DMS153 treated with DMSO at 0.1 percent for 48 hours (cell line): Measurements from ENCODE around the gene ENKD1.

ENCODE experiments used
- DNase-seq: peaks from one replicate; lab custom pipeline; 2025; ENCODE audit not compliant: unreplicated experiment; lab: John Stamatoyannopoulos, UW

ENKD1 gene

GRCh38 chr16:67679935-67680897, 13.7 kb upstream of the ENKD1 start:
- no peak for DNase-seq

DNA sequence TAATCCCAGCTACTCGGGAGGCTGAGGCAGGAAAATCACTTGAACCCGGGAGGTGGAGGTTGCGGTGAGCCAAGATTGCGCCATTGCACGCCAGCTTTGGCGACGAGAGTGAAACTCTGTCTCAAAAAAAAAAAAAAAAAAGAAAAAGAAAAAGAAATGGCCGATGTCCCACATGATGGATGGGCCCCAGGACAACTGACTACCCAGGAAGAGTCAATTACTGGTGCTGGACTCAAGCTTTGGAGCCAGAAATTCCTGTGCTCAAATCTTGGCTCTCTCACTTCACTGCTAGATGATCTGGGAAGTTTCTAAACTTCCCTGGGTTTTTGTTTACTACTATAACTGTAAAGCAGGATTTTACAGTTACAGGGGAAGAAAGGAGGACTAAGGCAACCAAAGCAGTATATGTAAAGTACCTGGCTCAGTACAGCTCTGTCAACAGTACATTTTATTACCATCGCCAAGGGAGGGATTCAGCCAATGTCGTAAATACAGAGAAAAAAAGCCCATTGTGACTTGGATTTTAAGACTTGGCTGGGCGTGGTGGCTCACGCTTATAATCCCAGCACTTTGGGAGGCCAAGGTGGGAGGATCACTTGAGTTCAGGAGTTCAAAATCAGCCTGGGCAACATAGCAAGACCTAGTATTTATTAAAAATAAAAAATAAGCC, 11.9 kb upstream of the ENKD1 start:
- no peak for DNase-seq

DNA sequence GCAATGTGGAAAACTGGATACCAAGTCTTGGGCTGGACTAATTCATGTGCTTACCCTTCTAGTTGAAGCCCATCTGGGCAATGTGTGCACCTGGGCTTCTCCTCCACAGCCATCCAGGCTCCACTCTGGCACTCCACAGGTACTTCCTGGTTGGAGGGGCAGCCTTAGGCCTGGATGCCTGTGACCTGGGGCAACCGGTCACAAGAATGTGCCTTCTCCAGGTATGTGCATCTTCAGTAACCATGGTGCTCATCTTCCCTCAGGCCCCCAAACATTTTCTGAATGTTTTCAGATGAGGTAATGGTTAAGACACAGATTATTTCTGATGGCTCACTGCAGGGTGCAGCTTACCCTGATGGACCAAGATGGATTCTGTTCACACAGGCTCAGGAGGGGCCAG, 11.2 kb upstream of the ENKD1 start:
- no peak for DNase-seq

GRCh38 chr16:67676939-67677338, 10.4 kb upstream of the ENKD1 start:
- DNase-seq, result no peak

- DNase-seq, result no peak
These were observed 10.0 kb upstream of the ENKD1 start for GRCh38 chr16:67676516-67676915.

GRCh38 chr16:67675999-67676398, 9.4 kb upstream of the ENKD1 start:
- DNase-seq, result no peak

GRCh38 chr16:67675579-67675935, 9.0 kb upstream of the ENKD1 start:
- no peak for DNase-seq

DNA sequence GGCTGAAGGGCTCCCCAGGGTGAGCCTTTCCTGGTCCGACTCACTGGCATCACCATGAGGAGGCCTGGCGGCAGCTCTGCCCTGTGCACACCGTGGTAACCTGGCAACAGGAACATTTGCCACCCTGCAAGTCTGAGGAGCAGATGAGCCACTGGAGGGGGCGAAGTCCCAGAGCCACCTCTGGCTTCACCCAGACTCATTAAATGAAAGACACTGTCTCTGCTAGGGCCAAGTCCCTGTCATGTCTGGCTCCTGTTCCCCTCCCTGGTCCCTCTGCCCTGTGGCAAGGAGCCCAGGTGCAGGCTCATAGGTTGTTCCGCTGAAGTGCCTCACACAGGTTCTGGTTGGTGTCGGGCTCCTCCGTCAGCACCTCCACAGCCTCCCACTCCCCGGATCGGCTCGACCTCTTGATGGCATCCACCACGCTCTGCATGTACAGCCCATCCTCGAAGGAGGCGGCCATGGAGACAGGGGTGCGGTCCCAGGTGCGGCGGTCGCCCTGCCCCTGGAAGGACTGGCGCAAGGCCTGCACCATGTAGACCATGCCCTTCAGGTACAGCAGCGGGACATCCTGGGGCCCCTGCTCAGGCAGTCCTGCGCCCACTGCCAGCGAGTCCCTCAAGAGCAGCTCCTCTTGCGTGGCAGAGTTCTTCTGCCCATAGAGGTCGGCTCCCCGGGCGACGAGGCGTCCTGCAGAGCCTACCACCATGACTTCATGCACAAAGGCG, 8.5 kb upstream of the ENKD1 start:
- peak; percentile 47 for DNase-seq

GRCh38 chr16:67673712-67674580, 7.4 kb upstream of the ENKD1 start:
- peak; percentile 71 for DNase-seq

DNA sequence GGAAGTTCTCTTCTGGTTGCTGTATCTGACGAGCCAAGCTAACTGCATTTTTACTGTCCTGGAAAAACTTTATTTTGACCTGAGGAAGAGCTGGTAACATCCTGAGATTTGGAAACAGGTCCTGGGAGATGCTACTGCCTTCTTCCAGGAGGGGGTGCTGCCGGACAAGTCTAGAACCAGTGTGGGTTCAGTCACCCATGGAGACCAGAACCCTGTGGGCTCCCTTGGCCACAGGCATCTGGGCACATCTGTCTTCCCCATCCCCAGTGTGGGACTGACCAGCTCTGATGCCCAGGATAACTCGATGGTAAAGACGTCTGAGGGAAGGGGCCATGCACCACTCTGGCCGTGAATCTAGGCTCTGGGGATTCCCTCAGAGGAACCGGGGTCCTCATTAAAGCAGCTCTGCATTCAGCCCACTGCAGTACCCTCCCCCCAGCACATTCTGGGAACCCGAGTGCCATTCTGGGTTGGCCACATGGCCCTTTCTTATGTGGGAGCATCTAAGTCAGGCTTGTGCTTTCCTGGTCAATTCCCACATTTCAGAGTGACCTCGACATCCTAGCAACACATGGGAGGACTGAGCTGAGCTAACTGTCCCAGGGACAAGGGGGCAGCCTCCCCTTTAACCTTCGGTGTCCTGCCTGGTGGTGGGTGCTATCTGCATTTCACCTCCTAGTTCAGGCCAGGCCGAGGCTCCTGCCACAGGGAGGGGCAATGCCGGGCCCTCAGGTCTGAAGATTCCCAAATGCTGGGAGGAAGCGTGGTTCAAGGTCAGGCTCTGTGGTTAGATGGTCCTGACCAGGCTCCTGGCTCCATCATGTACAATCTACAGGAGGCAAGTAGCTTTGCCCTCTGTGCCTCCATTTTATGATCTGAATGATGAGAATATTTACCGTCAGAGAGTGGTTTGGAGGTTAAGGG, 6.5 kb upstream of the ENKD1 start:
- peak; percentile 16 for DNase-seq

- no peak for DNase-seq
These were observed 5.8 kb upstream of the ENKD1 start for GRCh38 chr16:67672306-67672705.

DNA sequence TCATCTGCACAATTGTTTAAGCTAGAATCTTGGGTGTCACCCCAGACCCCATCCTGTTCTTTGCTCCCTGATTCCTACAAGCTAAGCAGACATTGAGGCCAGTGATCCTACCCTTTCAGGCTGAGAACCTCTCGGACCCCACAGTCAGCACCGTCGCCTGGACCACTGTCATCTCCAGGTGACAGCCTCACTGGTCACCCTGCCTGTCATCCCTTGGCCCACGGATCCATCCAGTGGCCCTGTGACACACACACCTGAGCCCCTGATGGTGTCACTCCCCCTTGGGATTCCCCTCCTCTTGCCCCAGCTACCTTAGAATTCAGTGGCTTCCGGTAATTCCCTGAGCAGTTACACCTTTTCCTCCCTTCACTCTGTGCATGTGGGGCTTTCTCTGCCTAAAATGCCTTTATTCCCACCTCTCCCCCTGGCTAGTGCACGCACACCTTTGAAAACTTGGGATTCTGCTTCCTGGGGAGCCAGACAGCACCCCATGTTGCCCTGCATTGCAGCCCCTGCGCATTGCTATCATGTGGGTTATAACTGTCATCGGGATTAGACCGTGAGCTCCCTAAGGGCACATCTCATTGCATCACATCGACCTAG, 3.0 kb upstream of the ENKD1 start:
- DNase-seq, result no peak

DNA sequence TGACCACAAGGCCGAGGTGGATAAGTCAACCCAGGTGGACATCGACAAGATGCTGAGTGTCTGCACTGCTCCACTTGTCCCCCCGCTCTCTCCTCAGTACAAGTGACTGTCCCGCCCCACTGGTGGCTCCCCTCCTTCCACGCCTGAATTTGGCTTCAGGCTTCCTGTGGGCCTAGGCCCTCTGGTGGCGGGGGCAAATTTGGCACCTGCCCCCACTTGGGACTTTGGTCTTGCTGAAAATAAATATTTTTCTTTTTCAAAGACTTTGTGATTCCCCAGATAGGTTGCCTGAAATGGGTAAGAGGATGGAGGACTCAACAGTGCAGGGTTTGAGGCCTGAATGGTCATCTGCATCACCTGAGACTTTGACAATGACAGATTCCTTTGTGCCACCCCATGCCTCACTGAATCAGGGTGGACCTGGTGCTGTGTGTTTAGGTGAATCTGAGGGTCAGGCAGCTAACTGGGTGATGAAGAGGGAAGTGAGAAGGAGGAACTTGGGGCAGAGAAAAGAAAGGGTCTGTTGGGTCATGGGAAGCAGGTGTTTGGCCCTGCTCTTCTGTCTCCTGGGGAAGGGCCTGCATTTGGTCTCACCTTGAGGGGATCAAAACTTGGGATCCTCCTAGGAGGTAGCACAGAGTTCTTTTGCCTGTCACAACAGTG, 2.1 kb upstream of the ENKD1 start:
- DNase-seq, result no peak

- DNase-seq, result peak; percentile 92
These were observed 1.4 kb upstream of the ENKD1 start for GRCh38 chr16:67667817-67668494.

DNA sequence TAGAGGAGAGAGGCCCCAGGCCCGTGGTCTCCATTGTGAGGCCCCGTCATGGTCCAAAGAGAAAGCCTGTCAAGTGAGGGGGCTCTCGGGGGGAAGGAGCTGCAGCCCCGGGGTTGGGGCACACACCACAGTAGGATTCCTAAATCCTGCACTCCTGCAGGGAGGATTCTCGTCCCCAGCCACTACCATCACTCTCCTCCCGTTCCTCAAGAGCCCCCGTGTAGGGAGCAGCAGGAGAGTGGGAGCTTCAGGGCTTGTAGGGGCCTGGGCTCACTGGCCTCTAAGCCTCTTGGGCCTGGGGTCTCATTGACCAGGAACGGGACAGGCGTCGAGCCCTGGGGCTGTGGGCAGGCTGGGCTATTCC, 885 bp upstream of the ENKD1 start:
- DNase-seq, result no peak

GRCh38 chr16:67666032-67666551, 458 bp downstream of the ENKD1 start:
- DNase-seq, result no peak

DNA sequence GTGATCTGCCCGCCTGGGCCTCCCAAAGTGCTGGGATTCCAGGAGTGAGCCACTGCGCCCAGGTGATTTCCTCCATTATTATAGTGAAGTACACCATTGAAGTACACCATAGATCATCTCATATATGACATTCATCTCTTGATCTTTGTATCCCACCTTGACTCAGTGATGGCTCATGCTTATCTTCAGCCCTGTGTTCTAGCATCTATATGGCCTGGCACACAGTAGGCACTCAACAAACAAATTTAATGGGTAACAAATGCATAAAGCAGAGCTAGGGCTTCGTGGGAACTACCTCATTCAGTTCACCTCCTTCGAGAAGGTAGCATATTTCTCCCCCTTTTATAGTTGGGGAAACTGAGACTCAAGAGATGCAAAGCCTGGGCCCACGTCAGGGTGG, 952 bp downstream of the ENKD1 start:
- DNase-seq, result no peak

GRCh38 chr16:67664871-67665270, 1.7 kb downstream of the ENKD1 start:
- DNase-seq, result no peak
